GM12801 (cell line): ENCODE measurements around the gene CAMKK1.

Source experiments
- TF ChIP-seq, protein P1 (sequence below): IDR thresholded peaks from one replicate; pipeline ENCODE4 v1.5.1; 2011; ENCODE audit warnings: control low read depth; ENCODE audit not compliant: insufficient read length; ENCODE audit errors: extremely low read depth

Gene CAMKK1

DNA sequence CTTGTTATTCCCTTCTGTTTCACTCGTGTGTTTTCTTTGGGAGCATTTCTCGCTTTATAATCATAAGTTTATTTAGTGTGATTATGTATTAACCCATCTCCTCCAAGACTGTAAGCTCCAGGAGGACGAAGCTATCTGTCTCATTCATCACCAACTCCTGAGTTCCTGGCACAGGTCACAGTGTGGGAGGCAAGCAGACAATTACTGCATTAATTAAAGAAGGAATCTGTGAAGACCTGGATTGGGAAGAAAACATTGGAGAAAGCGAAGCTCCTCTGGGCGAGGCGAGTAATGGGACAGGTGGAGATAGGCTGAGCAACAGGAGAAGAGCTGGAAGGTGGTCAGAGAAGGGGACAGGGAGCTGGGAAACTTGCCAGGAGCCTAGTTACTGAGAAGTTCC, 7.8 kb upstream of the CAMKK1 start:
- TF ChIP-seq, protein P1, sequence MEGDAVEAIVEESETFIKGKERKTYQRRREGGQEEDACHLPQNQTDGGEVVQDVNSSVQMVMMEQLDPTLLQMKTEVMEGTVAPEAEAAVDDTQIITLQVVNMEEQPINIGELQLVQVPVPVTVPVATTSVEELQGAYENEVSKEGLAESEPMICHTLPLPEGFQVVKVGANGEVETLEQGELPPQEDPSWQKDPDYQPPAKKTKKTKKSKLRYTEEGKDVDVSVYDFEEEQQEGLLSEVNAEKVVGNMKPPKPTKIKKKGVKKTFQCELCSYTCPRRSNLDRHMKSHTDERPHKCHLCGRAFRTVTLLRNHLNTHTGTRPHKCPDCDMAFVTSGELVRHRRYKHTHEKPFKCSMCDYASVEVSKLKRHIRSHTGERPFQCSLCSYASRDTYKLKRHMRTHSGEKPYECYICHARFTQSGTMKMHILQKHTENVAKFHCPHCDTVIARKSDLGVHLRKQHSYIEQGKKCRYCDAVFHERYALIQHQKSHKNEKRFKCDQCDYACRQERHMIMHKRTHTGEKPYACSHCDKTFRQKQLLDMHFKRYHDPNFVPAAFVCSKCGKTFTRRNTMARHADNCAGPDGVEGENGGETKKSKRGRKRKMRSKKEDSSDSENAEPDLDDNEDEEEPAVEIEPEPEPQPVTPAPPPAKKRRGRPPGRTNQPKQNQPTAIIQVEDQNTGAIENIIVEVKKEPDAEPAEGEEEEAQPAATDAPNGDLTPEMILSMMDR, result no peak

DNA sequence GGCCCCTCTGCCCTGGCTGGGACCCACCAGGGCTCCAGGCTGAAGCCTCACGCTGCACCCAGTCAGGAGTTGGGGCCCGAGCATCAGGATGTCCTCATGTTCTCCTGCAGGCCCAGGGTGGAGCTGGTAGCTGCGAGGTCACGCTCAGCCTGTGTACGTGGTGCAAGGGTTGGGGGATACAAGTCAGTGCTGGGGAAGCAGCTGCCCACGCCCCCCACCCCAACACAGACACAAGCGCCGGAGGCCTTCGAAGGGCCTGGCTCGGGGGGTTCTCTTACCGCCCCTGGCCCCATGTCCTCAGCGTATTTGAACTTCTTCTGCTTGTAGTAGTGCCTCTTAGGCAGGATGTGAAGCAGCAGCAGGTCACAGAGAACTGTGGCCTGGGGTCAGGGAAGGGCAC, 4.9 kb upstream of the CAMKK1 start:
- TF ChIP-seq, protein P1, result no peak

DNA sequence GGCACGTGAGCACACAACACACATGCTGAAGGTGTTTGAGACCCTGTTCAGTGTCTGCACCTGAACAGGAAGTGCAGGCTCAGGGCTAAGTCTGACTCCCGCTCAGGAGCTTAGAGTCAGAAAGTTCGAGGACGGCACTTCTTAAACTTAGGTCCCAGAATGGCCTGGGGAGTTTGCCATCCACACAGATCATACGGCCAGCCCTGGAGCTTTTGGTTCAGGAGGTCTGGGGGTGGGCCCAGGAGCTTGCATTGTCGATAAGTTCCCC, 4.0 kb upstream of the CAMKK1 start:
- TF ChIP-seq, protein P1, result no peak

DNA sequence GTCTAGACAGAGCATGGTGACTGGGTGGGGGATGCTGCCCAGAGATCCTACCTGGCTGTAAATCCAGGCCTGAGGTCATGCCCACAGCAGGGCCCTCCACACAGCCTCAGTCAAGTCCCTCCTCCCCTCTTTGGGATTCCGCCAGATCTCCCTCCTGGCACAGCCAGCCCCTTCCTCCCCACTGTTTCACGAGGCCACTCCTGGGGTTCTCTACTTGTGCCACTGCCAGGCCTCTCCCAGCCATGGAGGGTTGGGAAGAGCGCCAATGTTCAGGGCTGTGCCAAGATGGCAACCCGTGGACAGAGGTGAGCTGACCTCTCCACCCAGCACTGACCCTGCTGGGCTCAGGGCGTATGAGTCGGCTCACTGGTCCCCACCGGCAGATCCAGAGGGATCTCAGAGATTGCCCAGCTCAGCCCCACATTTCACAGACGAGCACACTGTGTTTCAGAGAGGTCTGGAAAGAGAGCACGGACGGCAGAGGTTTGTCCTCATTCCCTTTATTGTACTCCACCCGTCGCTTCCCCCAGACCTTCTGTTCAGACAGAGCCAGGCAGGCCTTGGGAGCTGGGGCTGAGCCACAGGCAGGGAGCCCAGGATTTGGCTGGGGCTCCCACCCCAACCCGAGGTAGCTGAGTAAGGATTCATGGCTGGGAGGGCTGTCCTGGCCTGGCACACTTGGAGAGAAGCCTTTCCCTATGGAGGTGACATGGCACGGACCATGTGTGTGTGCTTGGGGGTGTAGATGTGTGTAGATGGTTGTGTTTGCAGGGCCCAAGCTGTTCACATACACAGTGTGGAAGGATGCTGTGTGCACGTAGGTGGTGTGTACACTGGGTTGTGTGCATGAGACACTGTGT, 3.5 kb upstream of the CAMKK1 start:
- TF ChIP-seq, protein P1, result no peak

DNA sequence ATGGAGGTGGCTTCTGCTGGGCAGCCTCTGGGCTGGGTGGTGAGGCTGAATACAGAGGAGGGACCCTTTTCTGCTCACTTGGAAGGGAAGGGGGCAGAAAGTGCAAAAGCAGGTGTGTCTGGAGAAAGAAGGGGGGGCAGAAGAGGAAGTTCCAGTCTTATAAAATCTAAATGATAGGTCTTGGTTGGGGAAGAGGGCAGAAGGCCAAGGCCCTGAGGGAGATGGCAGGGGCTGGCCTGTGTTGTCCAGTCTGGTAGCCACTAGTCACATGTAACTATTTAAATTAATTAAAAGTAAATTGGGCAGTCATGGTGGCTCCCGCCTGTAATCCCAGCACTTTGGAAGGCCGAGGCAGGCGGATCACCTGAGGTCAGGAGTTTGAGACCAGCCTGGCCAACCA, 2.5 kb upstream of the CAMKK1 start:
- TF ChIP-seq, protein P1, result no peak

DNA sequence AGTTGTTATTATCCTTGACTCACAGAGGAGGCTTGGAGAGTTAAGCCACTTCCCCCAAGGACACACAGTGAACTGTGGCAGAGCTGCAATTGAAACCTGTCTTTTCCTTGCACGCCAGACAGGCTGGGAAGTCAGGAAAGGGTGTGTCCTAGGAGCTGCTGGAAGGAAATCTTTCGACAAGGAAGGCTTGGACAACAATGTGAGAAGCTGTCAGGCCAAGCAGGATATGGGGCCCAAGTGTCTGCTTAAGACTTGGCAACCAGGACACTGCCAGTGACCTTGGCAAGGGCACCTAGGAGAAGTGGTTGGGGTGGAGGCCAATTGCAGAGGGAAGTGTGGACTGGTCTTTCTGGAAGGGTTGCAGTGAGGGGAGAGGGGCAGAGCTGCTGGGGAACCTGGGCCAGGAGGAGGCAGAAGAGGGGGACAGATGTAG, 2.1 kb upstream of the CAMKK1 start:
- TF ChIP-seq, protein P1, result no peak

DNA sequence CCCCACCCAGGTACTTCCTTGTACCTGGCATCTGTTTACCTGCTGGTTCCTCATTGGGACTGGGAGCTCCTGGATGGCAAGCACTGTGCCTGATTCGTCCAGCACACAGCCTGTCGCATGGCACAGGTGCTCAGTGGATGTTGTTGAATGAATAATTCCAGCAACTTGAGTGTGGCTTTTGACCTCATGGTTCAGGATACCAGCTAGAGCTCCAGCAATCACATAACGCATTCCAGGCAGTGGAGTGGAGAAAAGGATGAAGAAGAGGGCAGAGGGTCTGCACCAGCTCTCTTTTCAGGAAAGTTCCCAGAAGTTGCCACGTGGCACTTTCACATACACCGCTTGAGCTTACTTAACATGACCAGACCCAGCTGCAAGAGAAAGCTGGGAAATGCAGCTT, 1.3 kb upstream of the CAMKK1 start:
- TF ChIP-seq, protein P1, result no peak

DNA sequence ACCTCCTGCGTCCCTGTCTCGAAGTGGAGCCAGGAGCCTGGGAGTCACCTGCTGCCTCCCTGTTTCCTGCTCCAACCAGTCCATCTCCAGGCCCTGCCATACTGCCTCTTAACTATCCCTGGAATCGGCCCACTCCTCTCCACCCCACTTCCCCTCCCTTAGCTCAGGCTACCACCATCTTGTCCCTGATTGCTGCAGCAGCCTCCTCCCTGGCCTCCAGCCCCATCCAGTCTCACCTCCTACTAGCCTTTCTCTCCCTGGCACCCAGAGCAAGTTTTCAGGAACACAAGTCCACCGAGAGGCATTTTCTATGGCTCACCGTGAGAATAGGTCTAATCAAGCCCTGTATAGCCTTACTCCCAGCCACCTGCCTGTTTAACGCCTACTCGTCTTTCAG, 865 bp upstream of the CAMKK1 start:
- TF ChIP-seq, protein P1, result no peak
